HCT116 (cell line): ENCODE data around the gene PIP4K2C. TPM values are rescaled to one million over a fixed set of nuclear protein-coding genes. Genes with fewer than 3 reads are reported as not detected.

Experiments
- ATAC-seq: fragments of 200-7000 bp; cut with Tn5 transposase; 2 replicates; pipeline ENCODE4 v1.9.1; 2020; ENCODE audit warnings: mild to moderate bottlenecking, moderate library complexity
- BruUV-seq: library from RNA; stranded (reverse); fragments of 400-500 nt; replicated peaks from 2 replicates; lab custom pipeline; 2021; lab: Mats Ljungman, UMichigan
- CTCF ChIA-PET: fragments of 300-600 bp; sonication (Branson Sonifier 250); formaldehyde crosslinking; loops from one replicate; lab custom pipeline; 2021; ENCODE audit warnings: antibody characterized with exemption; lab: Charles Lee
- POLR2A ChIA-PET: fragments of 300-600, 350-600 bp; sonication (Branson Sonifier 250); formaldehyde crosslinking; loops from one replicate; lab custom pipeline; 2021; ENCODE audit warnings: antibody characterized with exemption; lab: Charles Lee
- RAD21 ChIA-PET, 2 experiments: fragments of 300-600 bp; sonication (Branson Sonifier 250); formaldehyde crosslinking; loops; one replicate each; lab custom pipeline; 2023; ENCODE audit warnings: low total read pairs in 2 of 2; ENCODE audit not compliant: uncharacterized antibody in 2 of 2, unreplicated experiment in 2 of 2, low non-redundant PET in 1 of 2; lab: Charles Lee
- DNase-seq: peaks from one replicate; pipeline ENCODE4 v3.0.0-alpha.2; 2010; ENCODE audit warnings: low read depth, low spot score
- H2AFZ ChIP-seq: fragments of 200-600 bp; shearing (Covaris generic), sonication (generic); 2 replicates; pipeline ENCODE4 v1.6.1; 2017; ENCODE audit warnings: low read depth, mixed run types, mixed read lengths, antibody characterized with exemption, low read length; ENCODE audit not compliant: poor library complexity, severe bottlenecking
- H3K27ac ChIP-seq: 2 replicates; pipeline ENCODE4 v1.5.1; 2012; ENCODE audit warnings: low read depth, low read length
- H3K27me3 ChIP-seq: fragments of 200-600 bp; sonication (generic); 2 replicates; pipeline ENCODE4 v1.6.1; 2016; ENCODE audit warnings: mixed run types, low read length, mixed read lengths; ENCODE audit not compliant: insufficient read depth
- H3K36me3 ChIP-seq, 2 experiments: fragments of 200-500 bp in 1 of 2; fragments of 200-600 bp in 1 of 2; sonication (Bioruptor generic) in 1 of 2; sonication (generic) in 1 of 2; 2 replicates each; pipeline versions ENCODE4 v1.5.1 to v1.6.1; 2014 to 2016; ENCODE audit warnings: low read length in 2 of 2, inconsistent platforms in 1 of 2, mixed read lengths in 1 of 2, mixed run types in 1 of 2; ENCODE audit not compliant: insufficient read depth in 2 of 2, control insufficient read depth in 1 of 2
- H3K4me1 ChIP-seq, 2 experiments: fragments of 200-600 bp in 1 of 2; sonication (generic) in 1 of 2; 2 replicates each; pipeline versions ENCODE4 v1.5.1 to v1.6.1; 2012 to 2017; ENCODE audit warnings: low read length in 2 of 2, inconsistent platforms in 1 of 2, mild to moderate bottlenecking in 1 of 2, mixed read lengths in 1 of 2, mixed run types in 1 of 2, moderate library complexity in 1 of 2; ENCODE audit not compliant: insufficient read depth in 2 of 2, control insufficient read depth in 1 of 2
- H3K4me2 ChIP-seq: fragments of 200-600 bp; sonication (generic); 2 replicates; pipeline ENCODE4 v1.6.1; 2017; ENCODE audit warnings: mixed run types, low read length, mixed read lengths
- H3K4me3 ChIP-seq, 2 experiments: fragments of 200-600 bp in 1 of 2; sonication (generic) in 1 of 2; replicated peaks in 1 of 2; 2 replicates each; pipeline ENCODE4 v1.5.1; 2011 to 2016; ENCODE audit warnings: low read length in 2 of 2, control low read depth in 1 of 2, low read depth in 1 of 2, mild to moderate bottlenecking in 1 of 2, mixed read lengths in 1 of 2, mixed run types in 1 of 2
- H3K79me2 ChIP-seq: fragments of 200-600 bp; sonication (generic); 2 replicates; pipeline ENCODE4 v1.6.1; 2017; ENCODE audit warnings: mild to moderate bottlenecking, mixed run types, low read length, moderate library complexity, mixed read lengths; ENCODE audit not compliant: insufficient read depth
- H3K9ac ChIP-seq: fragments of 200-600 bp; sonication (generic); 2 replicates; pipeline ENCODE4 v1.6.1; 2016; ENCODE audit warnings: low read length, mixed read lengths
- H3K9me2 ChIP-seq: fragments of 200-600 bp; sonication (generic), shearing (Covaris generic); 2 replicates; pipeline ENCODE4 v1.6.1; 2017; ENCODE audit warnings: mixed run types, mild to moderate bottlenecking, moderate library complexity; ENCODE audit not compliant: insufficient read depth
- H3K9me3 ChIP-seq, 2 experiments: fragments of 200-500 bp in 1 of 2; fragments of 200-600 bp in 1 of 2; sonication (Bioruptor generic) in 1 of 2; sonication (generic) in 1 of 2; 2 replicates each; pipeline ENCODE4 v1.6.1; 2014 to 2017; ENCODE audit warnings: low read length in 2 of 2, mixed read lengths in 2 of 2, inconsistent platforms in 1 of 2, low read depth in 1 of 2, mild to moderate bottlenecking in 1 of 2, mixed run types in 1 of 2, moderate library complexity in 1 of 2; ENCODE audit not compliant: control insufficient read depth in 1 of 2, insufficient read depth in 1 of 2
- H4K20me1 ChIP-seq: fragments of 200-600 bp; sonication (generic), shearing (Covaris generic); 2 replicates; pipeline ENCODE4 v1.6.1; 2017; ENCODE audit warnings: mixed run types, mild to moderate bottlenecking, moderate library complexity; ENCODE audit not compliant: insufficient read depth
- JUND ChIP-seq: IDR thresholded peaks from 2 replicates; pipeline ENCODE4 v1.6.1; 2012
- POLR2A ChIP-seq: IDR thresholded peaks from 2 replicates; pipeline ENCODE4 v1.7.0; 2011; ENCODE audit warnings: borderline replicate concordance; ENCODE audit not compliant: insufficient read depth, insufficient read length; ENCODE audit errors: extremely low read depth
- REST ChIP-seq: IDR thresholded peaks from 2 replicates; pipeline ENCODE4 v1.6.1; 2012; ENCODE audit warnings: low read depth
- SIN3A ChIP-seq: IDR thresholded peaks from 2 replicates; pipeline ENCODE4 v1.6.1; 2012; ENCODE audit warnings: low read depth
- SP1 ChIP-seq: IDR thresholded peaks from 2 replicates; pipeline ENCODE4 v1.6.1; 2012; ENCODE audit warnings: low read depth
- TCF7L2 ChIP-seq: IDR thresholded peaks from 2 replicates; pipeline ENCODE4 v1.7.0; 2011; ENCODE audit warnings: borderline replicate concordance, inconsistent platforms; ENCODE audit not compliant: insufficient read depth, insufficient read length; ENCODE audit errors: extremely low read depth
- YY1 ChIP-seq: IDR thresholded peaks from 2 replicates; pipeline ENCODE4 v1.6.1; 2011; ENCODE audit warnings: low read length, low read depth, moderate library complexity, mild to moderate bottlenecking; ENCODE audit not compliant: insufficient replicate concordance; ENCODE audit errors: extremely low read depth
- ZBTB33 ChIP-seq: IDR thresholded peaks from 2 replicates; pipeline ENCODE4 v1.6.1; 2011; ENCODE audit warnings: mild to moderate bottlenecking, low read length, moderate library complexity; ENCODE audit not compliant: insufficient replicate concordance; ENCODE audit errors: extremely low read depth
- ZFX ChIP-seq: fragments of 450-650 bp; IDR thresholded peaks from 2 replicates; pipeline ENCODE4 v1.6.1; 2017
- ZNF274 ChIP-seq: fragments of 200-500 bp; sonication (Bioruptor generic); IDR thresholded peaks from 2 replicates; pipeline ENCODE4 v1.6.1; 2014; ENCODE audit warnings: mild to moderate bottlenecking, low read depth, low read length, inconsistent platforms
- intact Hi-C: fragments of 100-400 bp; cut with micrococcal nuclease; formaldehyde crosslinking; loops from 2 replicates; pipeline ENCODE4 v1.10.0; 2022
- total RNA-seq: library from RNA; stranded (reverse); gene quantifications from one replicate; pipeline ENCODE4 v1.2.1, GENCODE V29; 2021; ENCODE audit not compliant: unreplicated experiment

The PIP4K2C gene
- total RNA-seq, 1 experiment from 2014 or later, result 38.4 TPM

- TF ChIP-seq ZBTB33 (no peak), SIN3A (no peak), REST (no peak), YY1 (no peak), TCF7L2 (no peak), ZNF274 (no peak), POLR2A (no peak), JUND (no peak)
Measured at GRCh38 chr12:57606399-57606798, 15.4 kb downstream of the PIP4K2C start (continued).

GRCh38 chr12:57606821-57607220 is 15.8 kb downstream of the PIP4K2C start:
- Histone ChIP-seq H3K9me2 (no peaks in the 10 kb centered on the region), H3K79me2 (no peaks in the 10 kb centered on the region), H2AFZ (no peak overlapping the region), H3K27me3 (no peaks in the 10 kb centered on the region), H3K9me3 (no peaks in the 10 kb centered on the region), H4K20me1 (no peaks in the 10 kb centered on the region), H3K36me3 (peaks cover 2 to 5% of the 10 kb centered on the region in 2 experiments; a peak in 2 of 4 replicates), H3K4me3 (no peak overlapping the region), H3K4me2 (no peak overlapping the region), H3K9ac (no peak overlapping the region), H3K27ac (no peak overlapping the region), H3K4me1 (peaks cover 2 to 9% of the 10 kb centered on the region in 2 experiments; a peak in 2 of 4 replicates)
- intact Hi-C loops, result no loop called here
- BruUV-seq, result no TSS peak
- no peak for DNase-seq
- ChIA-PET CTCF (interaction anchor here (0.8 to 1.5 kb wide), 3 partner anchors 24 to 56 kb away, joined by 3 to 4 read pairs (median 3); no protein-coding TSS in a partner anchor), POLR2A (no interaction called here), RAD21 (no interaction called here)
- no peak for ATAC-seq
- TF ChIP-seq SP1, result no peak
- TF ChIP-seq ZFX, result no peak
- no peak for TF ChIP-seq POLR2A
